PC-9 (cell line): ENCODE measurements around the gene MUC5AC. TPM values are rescaled to one million over a fixed set of nuclear protein-coding genes. Genes with fewer than 3 reads are reported as not detected.
"Not testable (repeated sequence)": the region's sequence is repeated elsewhere in the genome, so short reads cannot be mapped to it uniquely, and the experiment has no call there.

Experiments used
- BruUV-seq: library from RNA; stranded (reverse); fragments of 400-500 nt; replicated peaks from 2 replicates; lab custom pipeline; 2021; lab: Mats Ljungman, UMichigan
- CTCF ChIA-PET: fragments of 300-600 bp; sonication (Branson Sonifier 250); formaldehyde crosslinking; loops from one replicate; lab custom pipeline; 2022; ENCODE audit warnings: antibody characterized with exemption; lab: Charles Lee
- POLR2A ChIA-PET: fragments of 300-600 bp; sonication (Branson Sonifier 250); formaldehyde crosslinking; loops from one replicate; lab custom pipeline; 2022; ENCODE audit warnings: antibody characterized with exemption; ENCODE audit not compliant: unreplicated experiment; lab: Charles Lee
- DNase-seq, 2 experiments: peaks; one replicate each; pipeline versions ENCODE4 v3.0.0 to v3.0.0-alpha.2; 2015 to 2022; ENCODE audit warnings: mixed read lengths in 1 of 2
- H2AFZ ChIP-seq: fragments of 200-600 bp; sonication (generic); 2 replicates; pipeline ENCODE4 v1.8.1; 2017; ENCODE audit warnings: antibody characterized with exemption
- H3F3A ChIP-seq: fragments of 200-600 bp; sonication (generic); 2 replicates; pipeline ENCODE4 v1.8.1; 2017; ENCODE audit warnings: antibody characterized with exemption, mild to moderate bottlenecking, low read depth; ENCODE audit not compliant: insufficient read depth
- H3K27ac ChIP-seq: fragments of 200-600 bp; sonication (generic); 2 replicates; pipeline ENCODE4 v1.6.1; 2016; ENCODE audit warnings: mixed run types
- H3K27me3 ChIP-seq: fragments of 200-600 bp; sonication (generic); 2 replicates; pipeline ENCODE4 v1.6.1; 2016; ENCODE audit warnings: low read depth, mixed run types; ENCODE audit not compliant: insufficient read depth
- H3K36me3 ChIP-seq: fragments of 200-600 bp; sonication (generic); 2 replicates; pipeline ENCODE4 v1.6.1; 2016; ENCODE audit warnings: low read depth, mixed run types
- H3K4me1 ChIP-seq: fragments of 200-600 bp; sonication (generic); replicated peaks from 2 replicates; pipeline ENCODE4 v1.6.1; 2016; ENCODE audit warnings: mixed run types; ENCODE audit not compliant: insufficient read depth
- H3K4me2 ChIP-seq: fragments of 200-600 bp; sonication (generic); 2 replicates; pipeline ENCODE4 v1.6.1; 2017; ENCODE audit warnings: mixed run types
- H3K4me3 ChIP-seq: fragments of 200-600 bp; sonication (generic); 2 replicates; pipeline ENCODE4 v1.6.1; 2016; ENCODE audit warnings: mixed run types
- H3K79me2 ChIP-seq: fragments of 200-600 bp; sonication (generic); 2 replicates; pipeline ENCODE4 v1.6.1; 2017; ENCODE audit warnings: low read depth, mixed run types
- H3K9me2 ChIP-seq: fragments of 200-600 bp; sonication (generic); 2 replicates; pipeline ENCODE4 v1.8.1; 2017; ENCODE audit warnings: mild to moderate bottlenecking; ENCODE audit not compliant: insufficient read depth
- H3K9me3 ChIP-seq: fragments of 200-600 bp; sonication (generic); 2 replicates; pipeline ENCODE4 v1.8.1; 2016; ENCODE audit warnings: low read depth; ENCODE audit not compliant: insufficient read depth
- H4K20me1 ChIP-seq: fragments of 200-600 bp; sonication (generic); 2 replicates; pipeline ENCODE4 v1.8.1; 2017; ENCODE audit not compliant: insufficient read depth
- CTCF ChIP-seq: fragments of 200-600 bp; sonication (generic); conservative IDR thresholded peaks from 2 replicates; pipeline ENCODE4 v1.6.1; 2017; ENCODE audit warnings: mixed run types, antibody characterized with exemption, mild to moderate bottlenecking, moderate library complexity
- EZH2 ChIP-seq: fragments of 200-600 bp; sonication (generic); IDR thresholded peaks from 2 replicates; pipeline ENCODE4 v1.8.0; 2017; ENCODE audit warnings: antibody characterized with exemption, low read depth
- intact Hi-C: fragments of 100-400 bp; cut with micrococcal nuclease; formaldehyde crosslinking; loops from one replicate; pipeline ENCODE4 v1.10.0; 2022; ENCODE audit not compliant: unreplicated experiment
- total RNA-seq: library from RNA; stranded (reverse); gene quantifications from 2 replicates; pipeline ENCODE4 v1.2.3, GENCODE V29; 2021

Gene MUC5AC
- total RNA-seq, 1 experiment from 2014 or later = 0.09 TPM

GRCh38 chr11:1163321-1163910 is 5.7 kb downstream of the MUC5AC start:
- Histone ChIP-seq H3K4me1 (no peaks in the 10 kb centered on the region), H3K27me3 (no peaks in the 10 kb centered on the region), H3K27ac (no peak overlapping the region), H3K9me2 (no peaks in the 10 kb centered on the region), H3F3A (no peaks in the 10 kb centered on the region), H3K36me3 (no peaks in the 10 kb centered on the region), H3K79me2 (no peaks in the 10 kb centered on the region), H3K4me2 (no peak overlapping the region), H2AFZ (no peak overlapping the region), H4K20me1 (no peaks in the 10 kb centered on the region), H3K4me3 (no peak overlapping the region), H3K9me3 (no peaks in the 10 kb centered on the region)
- no peak for DNase-seq
- ChIA-PET POLR2A (no interaction called here), CTCF (no interaction called here)
- TF ChIP-seq EZH2 = no peak
- TF ChIP-seq CTCF = no peak
- intact Hi-C loops = no loop called here
- no TSS peak for BruUV-seq

- H3F3A ChIP-seq = no peaks in the 10 kb centered on the region
- no peak for DNase-seq
- H3K27ac ChIP-seq = no peak overlapping the region
- no peak overlapping the region for H2AFZ ChIP-seq
- H3K4me2 ChIP-seq = no peak overlapping the region
- TF ChIP-seq CTCF (no peak), EZH2 (no peak)
- H4K20me1 ChIP-seq = no peaks in the 10 kb centered on the region
- H3K79me2 ChIP-seq = no peaks in the 10 kb centered on the region
- no peaks in the 10 kb centered on the region for H3K36me3 ChIP-seq
- no peaks in the 10 kb centered on the region for H3K4me1 ChIP-seq
- no peaks in the 10 kb centered on the region for H3K9me2 ChIP-seq
- intact Hi-C loops = no loop called here
- H3K27me3 ChIP-seq = no peaks in the 10 kb centered on the region
- ChIA-PET POLR2A (no interaction called here), CTCF (no interaction called here)
- no peak overlapping the region for H3K4me3 ChIP-seq
- no TSS peak for BruUV-seq
- H3K9me3 ChIP-seq = no peaks in the 10 kb centered on the region
Observed at GRCh38 chr11:1163911-1164735, 6.4 kb downstream of the MUC5AC start.

- H3K9me2 ChIP-seq, H3K9me3 ChIP-seq, H3K79me2 ChIP-seq, H3K36me3 ChIP-seq, H3K4me2 ChIP-seq, DNase-seq, H3K4me3 ChIP-seq, H3K27me3 ChIP-seq, H3K4me1 ChIP-seq, BruUV-seq, POLR2A ChIA-PET, H2AFZ ChIP-seq, CTCF ChIA-PET, intact Hi-C loops, H3F3A ChIP-seq, H4K20me1 ChIP-seq, H3K27ac ChIP-seq: not testable (repeated sequence)
Observed at GRCh38 chr11:1164779-1165255, 7.1 kb downstream of the MUC5AC start.
